Ascending aorta (tissue), 2 donors: ENCODE data around the gene CCDC6. TPM values are rescaled to one million over a fixed set of nuclear protein-coding genes. Genes with fewer than 3 reads are reported as not detected.

Source experiments
- DNase-seq, 2 donors: peaks; one replicate each; pipeline ENCODE4 v3.0.0-alpha.2; 2019; ENCODE audit warnings: low spot score in 2 of 2
- H3K27ac ChIP-seq, 2 donors: fragments of 200-600 bp; sonication (generic); one replicate each; pipeline ENCODE4 v1.5.1; 2016 to 2017; ENCODE audit warnings: mild to moderate bottlenecking in 1 of 2
- H3K27me3 ChIP-seq: fragments of 200-600 bp; sonication (generic); one replicate; pipeline ENCODE4 v1.5.1; 2017
- H3K36me3 ChIP-seq, 2 donors: fragments of 200-600 bp; sonication (generic); one replicate each; pipeline ENCODE4 v1.5.1; 2016
- H3K4me1 ChIP-seq, 2 donors: fragments of 200-600 bp; sonication (generic); one replicate each; pipeline ENCODE4 v1.5.1; 2016 to 2017; ENCODE audit warnings: mild to moderate bottlenecking in 1 of 2
- H3K4me3 ChIP-seq, 2 donors: fragments of 200-600 bp; sonication (generic); one replicate each; pipeline ENCODE4 v1.5.1; 2016 to 2017; ENCODE audit warnings: mild to moderate bottlenecking in 1 of 2
- H3K9me3 ChIP-seq, 2 donors: fragments of 200-600 bp; sonication (generic); one replicate each; pipeline ENCODE4 v1.5.1; 2016
- intact Hi-C: fragments of 100-400 bp; cut with DNase I; formaldehyde crosslinking; loops from one replicate; pipeline ENCODE4 v1.15.1; 2023
- total RNA-seq: library from RNA; depleted of rRNA; stranded (reverse); fragments of >200 nt; gene quantifications from one replicate; pipeline ENCODE4 v1.1.0, GENCODE V29; 2016
- TF ChIP-seq, protein P1 (sequence below), 3 experiments: fragments of 200-600 bp in 2 of 3; fragments of 450-650 bp in 1 of 3; sonication (generic) in 2 of 3; IDR thresholded peaks; one replicate each; pipeline ENCODE4 v1.5.1; 2016 to 2019; ENCODE audit warnings: antibody characterized with exemption in 3 of 3, mild to moderate bottlenecking in 1 of 3, moderate library complexity in 1 of 3

CCDC6 gene
- total RNA-seq, 1 donor from 2014 or later, result 21.1 TPM

DNA sequence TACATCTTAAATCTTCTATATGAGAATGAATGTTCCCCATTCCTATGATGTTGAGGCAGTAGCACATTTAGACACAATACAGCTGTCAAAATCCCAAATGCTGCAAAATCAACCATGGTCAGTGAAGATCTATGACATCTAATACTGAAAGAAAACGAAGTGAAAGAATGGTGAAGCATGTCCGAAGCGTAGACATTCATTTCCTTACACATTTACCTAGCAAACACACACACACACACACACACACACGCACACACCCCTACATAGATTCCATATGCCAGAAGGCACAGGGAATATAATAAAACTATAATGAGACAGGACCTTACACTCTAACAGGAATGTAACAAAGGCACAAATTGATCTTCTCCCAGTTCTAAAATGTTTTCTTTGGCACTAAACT is 32.5 kb downstream of the CCDC6 start:
- intact Hi-C loops, result loop anchor here (2.0 kb wide), 2 partner anchors 29 to 33 kb away; partner anchors contain the start of gene CCDC6
- Histone ChIP-seq H3K4me3 (peak overlapping the region; percentile 20 to 57), H3K27ac (peak overlapping the region; percentile 75 to 84), H3K27me3 (no peaks in the 10 kb centered on the region), H3K4me1 (peaks cover under 1 to 40% of the 10 kb centered on the region in 2 donors), H3K9me3 (no peaks in the 10 kb centered on the region), H3K36me3 (no peaks in the 10 kb centered on the region)
- TF ChIP-seq, protein P1, sequence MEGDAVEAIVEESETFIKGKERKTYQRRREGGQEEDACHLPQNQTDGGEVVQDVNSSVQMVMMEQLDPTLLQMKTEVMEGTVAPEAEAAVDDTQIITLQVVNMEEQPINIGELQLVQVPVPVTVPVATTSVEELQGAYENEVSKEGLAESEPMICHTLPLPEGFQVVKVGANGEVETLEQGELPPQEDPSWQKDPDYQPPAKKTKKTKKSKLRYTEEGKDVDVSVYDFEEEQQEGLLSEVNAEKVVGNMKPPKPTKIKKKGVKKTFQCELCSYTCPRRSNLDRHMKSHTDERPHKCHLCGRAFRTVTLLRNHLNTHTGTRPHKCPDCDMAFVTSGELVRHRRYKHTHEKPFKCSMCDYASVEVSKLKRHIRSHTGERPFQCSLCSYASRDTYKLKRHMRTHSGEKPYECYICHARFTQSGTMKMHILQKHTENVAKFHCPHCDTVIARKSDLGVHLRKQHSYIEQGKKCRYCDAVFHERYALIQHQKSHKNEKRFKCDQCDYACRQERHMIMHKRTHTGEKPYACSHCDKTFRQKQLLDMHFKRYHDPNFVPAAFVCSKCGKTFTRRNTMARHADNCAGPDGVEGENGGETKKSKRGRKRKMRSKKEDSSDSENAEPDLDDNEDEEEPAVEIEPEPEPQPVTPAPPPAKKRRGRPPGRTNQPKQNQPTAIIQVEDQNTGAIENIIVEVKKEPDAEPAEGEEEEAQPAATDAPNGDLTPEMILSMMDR (IDR thresholded peaks at IDR 0.05), result no peak
- DNase-seq, result no peak

DNA sequence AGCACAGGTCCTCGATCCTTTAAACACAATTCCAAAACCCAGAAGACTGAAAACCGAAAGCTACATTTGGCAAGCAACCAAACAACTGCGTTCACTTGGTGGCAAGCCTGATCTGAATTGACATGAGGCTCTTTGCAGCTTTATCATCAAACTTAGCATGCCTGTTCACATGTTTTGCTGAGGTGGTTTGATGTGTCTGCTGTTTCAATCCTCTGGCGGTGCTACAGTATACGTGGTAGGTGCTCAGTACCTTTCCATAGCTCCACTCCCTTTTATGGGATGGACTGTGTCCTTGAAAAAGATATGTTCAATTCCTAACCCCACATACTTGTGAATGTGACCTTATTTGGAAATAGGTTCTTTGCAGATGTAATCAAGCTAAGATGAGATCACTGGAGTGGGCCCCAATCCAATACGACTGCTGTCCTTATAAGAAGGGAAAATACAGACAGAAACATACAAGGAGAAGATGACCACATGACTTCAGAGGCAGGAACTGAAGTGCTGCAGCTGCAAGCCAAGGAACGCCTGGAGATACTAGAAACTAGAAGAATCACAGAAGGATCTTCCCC is 33.4 kb downstream of the CCDC6 start:
- Histone ChIP-seq H3K4me1 (peaks cover 5 to 45% of the 10 kb centered on the region in 2 donors), H3K27ac (peak overlapping the region; percentile 75 to 84), H3K36me3 (no peaks in the 10 kb centered on the region), H3K4me3 (peak overlapping the region; percentile 20 to 57), H3K27me3 (no peaks in the 10 kb centered on the region), H3K9me3 (no peaks in the 10 kb centered on the region)
- DNase-seq, result peak; percentile 54 to 93
- intact Hi-C loops, result loop anchor here (2.0 kb wide), 2 partner anchors 28 to 34 kb away; partner anchors contain the start of gene CCDC6
- TF ChIP-seq, protein P1 (IDR thresholded peaks at IDR 0.05), result no peak

DNA sequence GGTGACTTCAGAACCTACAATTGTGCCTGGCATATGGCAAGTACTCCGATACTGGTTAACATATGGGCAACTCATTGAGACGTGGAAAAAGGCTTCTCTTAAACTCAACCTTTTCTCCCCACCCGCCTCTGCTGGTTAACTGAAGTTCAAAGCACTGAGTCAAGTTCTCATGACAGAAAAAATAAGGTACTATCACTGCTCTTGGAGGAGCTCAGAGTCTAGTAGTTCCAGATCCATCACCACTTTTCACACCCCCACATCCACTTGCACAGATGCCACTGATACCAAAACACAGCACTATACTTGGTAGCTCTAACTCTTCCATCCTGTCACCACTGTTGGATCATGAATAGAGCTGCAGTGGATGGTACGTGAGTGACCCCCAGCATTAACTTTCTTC is 36.2 kb downstream of the CCDC6 start:
- H3K4me1 ChIP-seq, result peaks cover 5 to 29% of the 10 kb centered on the region in 2 donors
- TF ChIP-seq, protein P1 (IDR thresholded peaks at IDR 0.05), result no peak
- H3K27me3 ChIP-seq, result no peaks in the 10 kb centered on the region
- no peak for DNase-seq
- H3K36me3 ChIP-seq, result no peaks in the 10 kb centered on the region
- H3K9me3 ChIP-seq, result no peaks in the 10 kb centered on the region
- H3K4me3 ChIP-seq, result no peak overlapping the region
- intact Hi-C loops, result no loop called here
- H3K27ac ChIP-seq, result peak overlapping the region; percentile 66 to 84

DNA sequence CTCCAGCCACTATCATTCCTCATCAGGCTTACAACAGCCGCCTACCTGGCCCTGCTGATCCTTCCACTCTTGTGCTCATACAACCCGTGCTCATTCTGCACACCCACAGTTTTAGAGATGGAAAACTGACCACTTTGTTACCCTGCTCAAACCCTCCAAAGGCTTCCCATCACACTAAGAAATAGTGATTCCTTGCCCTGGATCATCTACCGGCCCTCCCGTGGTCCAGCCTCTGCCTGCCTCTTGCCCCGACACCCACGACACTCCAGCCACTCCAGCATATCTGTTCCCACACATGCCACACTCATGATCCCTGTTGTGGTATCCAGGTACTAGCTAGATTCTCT is 36.8 kb downstream of the CCDC6 start:
- H3K4me1 ChIP-seq, result peaks cover 5 to 26% of the 10 kb centered on the region in 2 donors
- TF ChIP-seq, protein P1 (IDR thresholded peaks at IDR 0.05), result no peak
- peak overlapping the region; percentile 66 to 84 for H3K27ac ChIP-seq
- intact Hi-C loops, result no loop called here
- H3K9me3 ChIP-seq, result no peaks in the 10 kb centered on the region
- no peaks in the 10 kb centered on the region for H3K27me3 ChIP-seq
- H3K36me3 ChIP-seq, result no peaks in the 10 kb centered on the region
- no peak for DNase-seq
- no peak overlapping the region for H3K4me3 ChIP-seq

DNA sequence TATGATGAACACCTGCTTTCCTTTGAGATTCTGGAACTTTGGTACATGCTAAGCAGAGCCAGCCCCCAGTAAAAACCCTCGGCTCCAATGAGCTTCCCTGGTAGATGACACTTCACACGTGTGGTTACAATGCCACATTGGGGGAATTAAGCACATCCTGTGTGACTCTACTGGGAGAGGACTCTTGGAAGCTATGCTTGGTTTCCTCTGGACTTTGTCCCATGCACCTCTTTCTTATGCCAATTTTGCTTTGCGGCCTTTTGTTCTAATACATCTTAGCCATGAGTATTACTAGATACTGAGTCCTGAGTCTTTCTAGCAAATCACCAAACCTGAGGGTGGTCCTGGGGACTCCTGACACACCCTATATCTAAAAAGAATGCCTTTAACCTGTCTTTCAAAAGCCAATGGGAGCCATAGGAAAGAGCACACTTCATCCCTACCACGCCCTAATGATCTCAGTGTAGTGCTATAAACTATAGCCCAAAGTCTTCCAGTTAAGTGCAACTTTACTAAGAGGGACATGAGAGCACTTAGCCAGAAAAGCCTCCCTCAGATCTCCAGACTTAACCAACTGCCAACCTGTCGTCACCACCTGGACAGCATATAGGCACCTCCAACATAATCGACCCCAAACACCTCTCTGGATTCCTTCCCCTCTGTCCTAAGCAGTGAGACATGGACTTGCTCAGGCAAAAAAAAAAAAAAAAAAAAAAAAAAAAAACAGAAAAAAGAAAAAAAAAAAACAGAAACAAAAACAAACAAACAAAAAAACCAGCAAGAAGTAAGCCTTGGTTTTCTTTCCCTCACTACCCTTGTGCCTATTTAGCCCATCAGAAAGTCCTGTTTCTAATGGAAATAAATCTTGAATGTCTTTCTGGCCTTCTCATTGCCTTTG is 37.4 kb downstream of the CCDC6 start:
- Histone ChIP-seq H3K27ac (peak overlapping the region; percentile 66 to 84), H3K4me3 (no peak overlapping the region), H3K36me3 (no peaks in the 10 kb centered on the region), H3K27me3 (no peaks in the 10 kb centered on the region), H3K9me3 (no peaks in the 10 kb centered on the region), H3K4me1 (peaks cover 5 to 30% of the 10 kb centered on the region in 2 donors)
- no peak for DNase-seq
- TF ChIP-seq, protein P1 (IDR thresholded peaks at IDR 0.05), result no peak
- intact Hi-C loops, result no loop called here
